Measurements from ENCODE around the gene CHN2.

CHN2 gene

DNA sequence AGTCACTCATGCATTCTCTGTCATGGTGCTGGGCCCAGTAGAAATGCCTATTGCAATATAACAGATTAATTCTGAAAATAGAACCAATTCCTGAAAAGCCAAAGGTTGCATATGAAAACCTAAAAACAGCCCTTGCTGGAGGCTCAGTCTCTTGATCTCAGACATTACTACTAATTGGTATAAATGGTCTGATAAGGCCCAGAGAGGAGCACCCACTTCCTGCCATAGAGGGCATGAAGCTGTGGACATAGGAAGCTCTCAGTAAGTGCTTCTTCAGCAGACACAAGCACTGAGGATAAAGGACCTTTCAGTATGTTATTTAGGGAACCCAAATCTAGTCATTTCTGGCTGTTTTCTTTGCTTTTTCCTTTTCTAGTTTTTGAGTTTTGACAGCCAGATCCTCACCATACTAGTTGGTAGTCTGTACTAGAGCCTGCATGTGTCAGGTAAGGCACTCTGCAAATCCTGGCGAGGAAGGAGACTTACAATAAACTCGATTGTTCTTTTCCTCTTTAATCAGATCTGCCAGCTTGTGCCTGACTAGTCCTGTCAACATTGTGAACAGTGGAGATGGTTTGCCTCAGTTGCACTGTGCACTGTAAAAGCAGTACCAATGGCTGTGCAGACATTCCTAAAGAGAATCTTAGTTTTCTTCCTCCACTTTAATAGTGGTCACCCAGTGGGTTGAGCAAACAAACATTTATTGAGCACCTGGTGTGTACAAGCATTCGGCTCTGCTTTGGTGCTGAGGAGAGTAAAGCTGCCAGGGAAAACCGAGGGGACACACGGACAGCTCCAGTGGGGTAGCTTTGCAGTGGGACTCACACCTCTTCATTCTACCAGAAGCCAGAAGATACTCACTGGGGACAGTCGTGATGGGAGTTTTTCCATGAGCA, 140.9 kb downstream of the CHN2 start:
- DNase-seq (ENCODE audit: low read depth), result no peak
- no peak overlapping the region for H3K4me3 ChIP-seq (ENCODE audit: control insufficient read depth, low read depth, low read length)
- TF ChIP-seq, protein P1, sequence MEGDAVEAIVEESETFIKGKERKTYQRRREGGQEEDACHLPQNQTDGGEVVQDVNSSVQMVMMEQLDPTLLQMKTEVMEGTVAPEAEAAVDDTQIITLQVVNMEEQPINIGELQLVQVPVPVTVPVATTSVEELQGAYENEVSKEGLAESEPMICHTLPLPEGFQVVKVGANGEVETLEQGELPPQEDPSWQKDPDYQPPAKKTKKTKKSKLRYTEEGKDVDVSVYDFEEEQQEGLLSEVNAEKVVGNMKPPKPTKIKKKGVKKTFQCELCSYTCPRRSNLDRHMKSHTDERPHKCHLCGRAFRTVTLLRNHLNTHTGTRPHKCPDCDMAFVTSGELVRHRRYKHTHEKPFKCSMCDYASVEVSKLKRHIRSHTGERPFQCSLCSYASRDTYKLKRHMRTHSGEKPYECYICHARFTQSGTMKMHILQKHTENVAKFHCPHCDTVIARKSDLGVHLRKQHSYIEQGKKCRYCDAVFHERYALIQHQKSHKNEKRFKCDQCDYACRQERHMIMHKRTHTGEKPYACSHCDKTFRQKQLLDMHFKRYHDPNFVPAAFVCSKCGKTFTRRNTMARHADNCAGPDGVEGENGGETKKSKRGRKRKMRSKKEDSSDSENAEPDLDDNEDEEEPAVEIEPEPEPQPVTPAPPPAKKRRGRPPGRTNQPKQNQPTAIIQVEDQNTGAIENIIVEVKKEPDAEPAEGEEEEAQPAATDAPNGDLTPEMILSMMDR (IDR thresholded peaks at IDR 0.05; ENCODE audit: control insufficient read depth, insufficient read depth, low read depth, low read length, missing control alignments), result no peak

GRCh38 chr7:29337546-29338116, 143.1 kb downstream of the CHN2 start:
- no peak for DNase-seq (ENCODE audit: low read depth)
- H3K4me3 ChIP-seq (ENCODE audit: control insufficient read depth, low read depth, low read length), result no peak overlapping the region
- TF ChIP-seq, protein P1 (IDR thresholded peaks at IDR 0.05; ENCODE audit: control insufficient read depth, insufficient read depth, low read depth, low read length, missing control alignments), result no peak

DNA sequence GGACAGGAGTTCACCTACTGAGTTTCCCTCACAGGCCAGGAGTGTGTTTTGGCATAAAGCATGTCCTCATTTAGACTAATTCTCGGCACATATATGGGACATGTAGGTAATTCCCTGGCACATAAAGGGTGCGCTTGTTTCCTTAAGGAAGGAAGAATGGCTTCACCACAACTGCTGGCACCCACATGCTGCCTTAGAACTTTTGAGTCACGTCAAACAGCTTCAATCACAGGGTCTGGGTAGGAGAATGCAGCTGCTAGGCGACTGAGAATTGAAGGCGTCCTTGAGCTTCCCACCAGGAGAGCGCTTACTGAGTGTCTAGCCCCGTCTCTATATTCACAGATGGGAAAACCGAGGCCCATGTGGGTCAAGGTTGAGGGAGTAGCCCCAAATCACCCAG, 146.1 kb downstream of the CHN2 start:
- H3K4me3 ChIP-seq (ENCODE audit: control insufficient read depth, low read depth, low read length), result no peak overlapping the region
- no peak for DNase-seq (ENCODE audit: low read depth)
- TF ChIP-seq, protein P1 (IDR thresholded peaks at IDR 0.05; ENCODE audit: control insufficient read depth, insufficient read depth, low read depth, low read length, missing control alignments), result no peak

- no peak for DNase-seq (ENCODE audit: low read depth)
- TF ChIP-seq, protein P1 (IDR thresholded peaks at IDR 0.05; ENCODE audit: control insufficient read depth, insufficient read depth, low read depth, low read length, missing control alignments), result no peak
- no peak overlapping the region for H3K4me3 ChIP-seq (ENCODE audit: control insufficient read depth, low read depth, low read length)
Observed at GRCh38 chr7:29341156-29341555, 146.6 kb downstream of the CHN2 start.

GRCh38 chr7:29342761-29343160, 148.2 kb downstream of the CHN2 start:
- TF ChIP-seq, protein P1 (IDR thresholded peaks at IDR 0.05; ENCODE audit: control insufficient read depth, insufficient read depth, low read depth, low read length, missing control alignments), result no peak
- DNase-seq (ENCODE audit: low read depth), result no peak
- no peak overlapping the region for H3K4me3 ChIP-seq (ENCODE audit: control insufficient read depth, low read depth, low read length)

GRCh38 chr7:29343399-29343798, 148.8 kb downstream of the CHN2 start:
- no peak overlapping the region for H3K4me3 ChIP-seq (ENCODE audit: control insufficient read depth, low read depth, low read length)
- no peak for DNase-seq (ENCODE audit: low read depth)

More at GRCh38 chr7:29343399-29343798, 148.8 kb downstream of the CHN2 start:
- TF ChIP-seq, protein P1 (IDR thresholded peaks at IDR 0.05; ENCODE audit: control insufficient read depth, insufficient read depth, low read depth, low read length, missing control alignments), result no peak
